Osteocyte (in vitro differentiated cells): ENCODE results near the gene AHNAK2. TPM values are rescaled to one million over a fixed set of nuclear protein-coding genes. Genes with fewer than 3 reads are reported as not detected.

Experiments
- DNase-seq: peaks from one replicate; pipeline ENCODE4 v3.0.0; 2021; ENCODE audit warnings: mixed read lengths; ENCODE audit not compliant: unreplicated experiment; ENCODE audit errors: extremely low spot score
- H3K27ac Mint-ChIP-seq: one replicate; pipeline ENCODE4 v1.8.0; 2021; ENCODE audit warnings: mild to moderate bottlenecking, mixed read lengths; ENCODE audit not compliant: unreplicated experiment
- H3K27me3 Mint-ChIP-seq: one replicate; pipeline ENCODE4 v1.8.0; 2021; ENCODE audit warnings: mixed read lengths; ENCODE audit not compliant: unreplicated experiment
- H3K36me3 Mint-ChIP-seq: one replicate; pipeline ENCODE4 v1.8.0; 2021; ENCODE audit warnings: mixed read lengths; ENCODE audit not compliant: unreplicated experiment
- H3K4me1 Mint-ChIP-seq: one replicate; pipeline ENCODE4 v1.8.0; 2021; ENCODE audit warnings: mixed read lengths; ENCODE audit not compliant: unreplicated experiment
- H3K4me3 Mint-ChIP-seq: one replicate; pipeline ENCODE4 v1.8.0; 2021; ENCODE audit warnings: mild to moderate bottlenecking, moderate library complexity, mixed read lengths; ENCODE audit not compliant: unreplicated experiment
- H3K9me3 Mint-ChIP-seq: one replicate; pipeline ENCODE4 v1.8.0; 2021; ENCODE audit warnings: mixed read lengths; ENCODE audit not compliant: unreplicated experiment
- CTCF ChIP-seq: fragments of 200-600 bp; sonication (generic); IDR thresholded peaks from 2 replicates; pipeline ENCODE4 v1.5.0; 2021; ENCODE audit warnings: antibody characterized with exemption, mild to moderate bottlenecking, moderate library complexity
- total RNA-seq: library from RNA; stranded (reverse); gene quantifications from 2 replicates; pipeline ENCODE4 v1.2.1, GENCODE V29; 2021

Gene AHNAK2
- total RNA-seq, 1 donor from 2014 or later: 145 TPM

GRCh38 chr14:104897330-104898194, 80.6 kb downstream of the AHNAK2 start:
- Mint-ChIP-seq H3K9me3 (no peaks in the 10 kb centered on the region), H3K4me1 (peaks cover 5% of the 10 kb centered on the region)

GRCh38 chr14:104895786-104896661, 82.2 kb downstream of the AHNAK2 start:
- no peaks in the 10 kb centered on the region for H3K36me3 Mint-ChIP-seq
- H3K4me1 Mint-ChIP-seq: peaks cover 5% of the 10 kb centered on the region
- no peak overlapping the region for H3K27ac Mint-ChIP-seq
- TF ChIP-seq CTCF: no peak
- no peak overlapping the region for H3K4me3 Mint-ChIP-seq
- H3K9me3 Mint-ChIP-seq: no peaks in the 10 kb centered on the region
- H3K27me3 Mint-ChIP-seq: peaks cover 11% of the 10 kb centered on the region
- DNase-seq: peak; percentile 84

More at GRCh38 chr14:104897330-104898194, 80.6 kb downstream of the AHNAK2 start:
- no peak for DNase-seq
- Mint-ChIP-seq H3K27me3 (peaks cover 21% of the 10 kb centered on the region), H3K27ac (no peak overlapping the region), H3K4me3 (no peak overlapping the region), H3K36me3 (no peaks in the 10 kb centered on the region)
- TF ChIP-seq CTCF: no peak

- Mint-ChIP-seq H3K27me3 (peaks cover 6% of the 10 kb centered on the region), H3K4me1 (peaks cover 5% of the 10 kb centered on the region), H3K36me3 (no peaks in the 10 kb centered on the region), H3K9me3 (no peaks in the 10 kb centered on the region), H3K27ac (no peak overlapping the region), H3K4me3 (no peak overlapping the region)
- DNase-seq: no peak
- no peak for TF ChIP-seq CTCF
These were observed 82.9 kb downstream of the AHNAK2 start for GRCh38 chr14:104895207-104895785.

- Mint-ChIP-seq H3K27me3 (peaks cover under 1% of the 10 kb centered on the region), H3K4me3 (no peak overlapping the region), H3K9me3 (no peaks in the 10 kb centered on the region), H3K27ac (no peak overlapping the region), H3K4me1 (peaks cover 5% of the 10 kb centered on the region), H3K36me3 (no peaks in the 10 kb centered on the region)
- DNase-seq: no peak
- no peak for TF ChIP-seq CTCF
These were observed 83.6 kb downstream of the AHNAK2 start for GRCh38 chr14:104894331-104895206.
